HS-27A (cell line): ENCODE data around the gene PRH1.

Experiments used
- DNase-seq: peaks from one replicate; pipeline ENCODE4 v3.0.0-alpha.2; 2012; ENCODE audit warnings: low read depth, missing footprints

Gene PRH1

DNA sequence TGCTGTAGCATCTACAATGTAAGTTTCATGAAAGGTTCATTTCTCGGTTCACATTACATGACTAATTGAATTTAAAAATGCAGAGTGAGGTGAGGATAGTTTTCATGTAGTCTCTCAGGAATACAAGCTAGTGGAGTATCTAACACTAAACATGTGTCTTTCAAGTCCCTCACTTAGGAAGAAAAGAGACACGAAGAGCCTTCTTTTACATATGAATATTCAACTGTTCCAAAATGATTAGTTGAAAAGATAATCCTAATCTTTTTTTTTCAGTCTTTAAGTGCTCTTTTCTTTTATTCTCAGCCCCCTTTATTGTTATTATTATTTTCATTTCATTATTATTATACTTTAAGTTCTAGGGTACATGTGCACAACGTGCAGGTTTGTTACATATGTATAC lies 45.6 kb downstream of the PRH1 start:
- DNase-seq, result no peak
